WI38 (cell line): ENCODE data around the gene STT3A.

Experiments
- H3K4me3 ChIP-seq: 2 replicates; pipeline ENCODE4 v1.5.1; 2011; ENCODE audit warnings: low read depth, mild to moderate bottlenecking, control low read depth, low read length
- TF ChIP-seq, protein P1 (sequence below): IDR thresholded peaks from 2 replicates; pipeline ENCODE4 v1.5.1; 2012; ENCODE audit warnings: low read depth, mild to moderate bottlenecking, control low read depth, low read length

Gene STT3A

DNA sequence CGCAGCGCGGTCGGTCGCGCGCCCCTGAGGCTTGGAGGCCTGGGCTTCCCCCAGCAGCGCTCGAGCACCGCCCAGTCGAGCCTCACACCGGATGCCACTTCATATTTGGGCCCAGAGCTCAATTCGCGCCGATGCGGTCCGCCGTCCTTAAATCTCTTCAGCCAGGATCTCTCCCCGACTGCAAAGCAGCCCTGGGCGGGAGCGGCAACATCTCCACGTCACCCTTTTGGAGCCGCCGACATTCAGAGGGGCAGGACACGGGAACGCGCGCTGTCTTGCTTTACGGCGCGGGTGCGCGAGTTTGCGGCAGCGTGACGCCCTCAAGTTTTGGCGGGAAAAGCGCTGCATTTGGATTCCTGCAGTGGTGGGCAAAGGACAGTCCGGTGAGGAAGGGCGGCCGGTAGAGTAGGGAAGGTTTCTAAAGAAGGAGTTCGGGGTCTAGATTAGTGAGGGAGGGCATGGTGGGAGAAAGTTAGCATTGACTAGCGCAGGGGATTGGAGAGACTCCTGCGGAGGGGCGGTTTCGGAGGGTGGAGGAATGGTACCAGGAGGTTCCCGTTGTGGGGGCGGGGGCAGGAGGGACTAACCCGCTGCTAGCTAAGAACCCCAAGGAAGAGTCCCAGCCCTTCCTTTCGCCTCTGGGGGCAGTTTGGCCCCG lies 33.1 kb downstream of the STT3A start:
- TF ChIP-seq, protein P1, sequence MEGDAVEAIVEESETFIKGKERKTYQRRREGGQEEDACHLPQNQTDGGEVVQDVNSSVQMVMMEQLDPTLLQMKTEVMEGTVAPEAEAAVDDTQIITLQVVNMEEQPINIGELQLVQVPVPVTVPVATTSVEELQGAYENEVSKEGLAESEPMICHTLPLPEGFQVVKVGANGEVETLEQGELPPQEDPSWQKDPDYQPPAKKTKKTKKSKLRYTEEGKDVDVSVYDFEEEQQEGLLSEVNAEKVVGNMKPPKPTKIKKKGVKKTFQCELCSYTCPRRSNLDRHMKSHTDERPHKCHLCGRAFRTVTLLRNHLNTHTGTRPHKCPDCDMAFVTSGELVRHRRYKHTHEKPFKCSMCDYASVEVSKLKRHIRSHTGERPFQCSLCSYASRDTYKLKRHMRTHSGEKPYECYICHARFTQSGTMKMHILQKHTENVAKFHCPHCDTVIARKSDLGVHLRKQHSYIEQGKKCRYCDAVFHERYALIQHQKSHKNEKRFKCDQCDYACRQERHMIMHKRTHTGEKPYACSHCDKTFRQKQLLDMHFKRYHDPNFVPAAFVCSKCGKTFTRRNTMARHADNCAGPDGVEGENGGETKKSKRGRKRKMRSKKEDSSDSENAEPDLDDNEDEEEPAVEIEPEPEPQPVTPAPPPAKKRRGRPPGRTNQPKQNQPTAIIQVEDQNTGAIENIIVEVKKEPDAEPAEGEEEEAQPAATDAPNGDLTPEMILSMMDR: no peak

GRCh38 chr11:125626288-125626950 lies 33.8 kb downstream of the STT3A start:
- peak overlapping the region; percentile 78 for H3K4me3 ChIP-seq
- TF ChIP-seq, protein P1: no peak; the same call in 1 of the 2 replicates

More for the DNA sequence above, 33.1 kb downstream of the STT3A start:
- peak overlapping the region; percentile 78 for H3K4me3 ChIP-seq

DNA sequence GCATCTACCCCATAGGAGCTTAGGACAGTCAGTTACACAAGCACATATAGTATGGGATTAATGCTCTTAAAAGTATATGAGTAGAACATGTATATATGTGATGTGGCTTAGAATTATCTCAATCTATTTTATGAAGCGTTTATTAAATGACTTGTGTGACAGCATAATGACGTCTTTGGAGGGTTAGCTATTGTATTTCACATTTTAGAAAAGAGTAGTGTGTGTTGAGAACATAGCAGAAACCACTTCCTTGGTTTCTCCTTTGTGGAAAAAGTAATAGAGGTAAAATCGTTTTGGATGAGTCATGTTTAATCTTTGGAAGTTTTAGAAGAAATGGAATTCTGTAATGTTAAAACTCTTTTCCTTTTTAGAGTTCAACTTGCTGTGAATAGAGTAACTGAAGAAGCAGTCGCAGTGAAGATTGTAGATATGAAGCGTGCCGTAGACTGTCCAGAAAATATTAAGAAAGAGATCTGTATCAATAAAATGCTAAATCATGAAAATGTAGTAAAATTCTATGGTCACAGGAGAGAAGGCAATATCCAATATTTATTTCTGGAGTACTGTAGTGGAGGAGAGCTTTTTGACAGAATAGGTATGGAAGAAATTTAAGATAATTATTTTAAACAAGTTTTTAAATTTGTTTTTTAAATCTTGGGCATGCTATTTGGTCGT lies 34.7 kb downstream of the STT3A start:
- H3K4me3 ChIP-seq: peak overlapping the region; percentile 78
- TF ChIP-seq, protein P1: no peak

DNA sequence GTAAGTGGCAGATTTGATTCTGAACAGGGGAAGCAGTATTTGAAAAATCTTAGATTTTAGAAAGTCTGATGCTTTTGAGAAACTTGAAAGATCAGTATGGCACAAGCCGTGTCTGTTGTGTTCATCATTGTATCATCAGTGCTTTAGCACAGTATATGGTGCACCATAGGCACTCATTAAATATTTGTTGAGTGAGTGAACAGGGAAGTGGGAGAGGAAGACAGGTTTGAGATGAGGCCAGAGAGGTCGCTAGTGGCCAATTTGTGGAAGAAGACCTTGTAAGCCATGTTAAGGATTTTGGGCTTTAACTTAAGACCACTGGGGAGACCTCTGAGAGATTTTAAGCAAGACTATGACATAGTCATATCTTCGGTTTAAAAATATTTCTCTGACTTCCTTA lies 45.2 kb downstream of the STT3A start:
- no peak overlapping the region for H3K4me3 ChIP-seq
- TF ChIP-seq, protein P1: no peak

DNA sequence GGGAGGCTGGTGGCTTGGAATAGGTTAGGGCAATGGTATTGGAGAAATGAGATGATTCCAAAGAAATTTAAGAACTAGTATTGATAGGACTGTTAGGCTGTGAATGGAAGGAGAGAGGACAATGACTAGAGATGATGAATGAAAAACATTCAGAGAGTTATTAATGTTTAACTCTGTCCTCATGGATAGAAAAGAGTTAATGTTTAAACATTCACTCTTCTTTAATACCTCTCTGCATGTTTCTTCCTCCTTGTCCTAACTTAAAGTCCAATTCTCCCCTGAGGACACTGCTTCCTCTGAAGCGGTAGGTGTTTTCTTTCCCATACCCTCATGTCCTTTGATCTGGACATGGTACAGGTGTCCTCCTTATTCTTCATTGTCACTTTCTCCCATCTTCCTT lies 45.7 kb downstream of the STT3A start:
- no peak overlapping the region for H3K4me3 ChIP-seq
- TF ChIP-seq, protein P1: no peak

- H3K4me3 ChIP-seq: no peak overlapping the region
- TF ChIP-seq, protein P1: no peak
Observed at GRCh38 chr11:125645871-125646270, 53.2 kb downstream of the STT3A start.
